Keratinocyte (primary cell): ENCODE measurements around the gene UHMK1. TPM values are rescaled to one million over a fixed set of nuclear protein-coding genes. Genes with fewer than 3 reads are reported as not detected.

Experiments
- DNase-seq: peaks from one replicate; pipeline ENCODE4 v3.0.0-alpha.2; 2011; ENCODE audit warnings: low read depth, missing footprints, low spot score
- FAIRE-seq: peaks from 2 replicates; lab custom pipeline; 2011; peaks lifted over from hg19 to GRCh38; lab: Jason Lieb, UNC
- H2AFZ ChIP-seq: 2 replicates; pipeline ENCODE4 v1.6.0; 2012; ENCODE audit warnings: low read length, control low read depth, inconsistent platforms; ENCODE audit not compliant: control insufficient read depth
- H3K27ac ChIP-seq: 2 replicates; pipeline ENCODE4 v1.5.1; 2011; ENCODE audit warnings: low read length; ENCODE audit not compliant: control insufficient read depth, insufficient read depth
- H3K27me3 ChIP-seq: 3 replicates; pipeline ENCODE4 v1.6.0; 2011; ENCODE audit warnings: low read length; ENCODE audit not compliant: control insufficient read depth, insufficient read depth; ENCODE audit errors: extremely low read depth
- H3K36me3 ChIP-seq, 2 experiments: 2 replicates in 1 of 2; 3 replicates in 1 of 2; pipeline ENCODE4 v1.5.1; 2011; ENCODE audit warnings: low read length in 2 of 2, mild to moderate bottlenecking in 1 of 2; ENCODE audit not compliant: control insufficient read depth in 2 of 2, insufficient read depth in 2 of 2; ENCODE audit errors: extremely low read depth in 1 of 2
- H3K4me1 ChIP-seq: 3 replicates; pipeline ENCODE4 v1.5.1; 2011; ENCODE audit warnings: low read length; ENCODE audit not compliant: control insufficient read depth, insufficient read depth; ENCODE audit errors: extremely low read depth
- H3K4me2 ChIP-seq: 3 replicates; pipeline ENCODE4 v1.6.0; 2011; ENCODE audit warnings: low read depth, low read length; ENCODE audit not compliant: control insufficient read depth, insufficient read depth; ENCODE audit errors: extremely low read depth
- H3K4me3 ChIP-seq, 3 experiments: fragments of 200-600 bp in 1 of 3; sonication (generic) in 1 of 3; 2 replicates in 2 of 3; 3 replicates in 1 of 3; pipeline ENCODE4 v1.5.1; 2011 to 2016; ENCODE audit warnings: low read length in 3 of 3, mild to moderate bottlenecking in 3 of 3, control low read depth in 2 of 3, inconsistent platforms in 1 of 3, low read depth in 1 of 3, mixed read lengths in 1 of 3, mixed run types in 1 of 3, moderate library complexity in 1 of 3; ENCODE audit not compliant: control insufficient read depth in 2 of 3, insufficient read depth in 2 of 3; ENCODE audit errors: extremely low read depth in 1 of 3
- H3K79me2 ChIP-seq: 2 replicates; pipeline ENCODE4 v1.6.0; 2012; ENCODE audit warnings: low read length; ENCODE audit not compliant: control insufficient read depth, insufficient read depth
- H3K9ac ChIP-seq: 3 replicates; pipeline ENCODE4 v1.6.0; 2011; ENCODE audit warnings: low read length; ENCODE audit not compliant: control insufficient read depth, insufficient read depth; ENCODE audit errors: extremely low read depth
- H3K9me1 ChIP-seq: 3 replicates; pipeline ENCODE4 v1.6.0; 2011; ENCODE audit warnings: low read length; ENCODE audit not compliant: control insufficient read depth, insufficient read depth; ENCODE audit errors: extremely low read depth
- H3K9me3 ChIP-seq: 2 replicates; pipeline ENCODE4 v1.5.1; 2012; ENCODE audit warnings: low read depth, low read length; ENCODE audit not compliant: control insufficient read depth
- H4K20me1 ChIP-seq: 3 replicates; pipeline ENCODE4 v1.6.0; 2011; ENCODE audit warnings: low read length; ENCODE audit not compliant: control insufficient read depth, insufficient read depth; ENCODE audit errors: extremely low read depth
- CTCF ChIP-seq, 3 experiments: IDR thresholded peaks in 1 of 3; conservative IDR thresholded peaks in 1 of 3; optimal IDR thresholded peaks in 1 of 3; 2 replicates in 2 of 3; 3 replicates in 1 of 3; pipeline versions ENCODE3 to v1.5.1; 2011; ENCODE audit warnings: low read length in 3 of 3, mild to moderate bottlenecking in 3 of 3, moderate library complexity in 2 of 3, control low read depth in 1 of 3, inconsistent platforms in 1 of 3; ENCODE audit not compliant: insufficient read depth in 2 of 3; ENCODE audit errors: extremely low read depth in 1 of 3
- EZH2 ChIP-seq: IDR thresholded peaks from one replicate; pipeline ENCODE4 v1.6.1; 2012; ENCODE audit warnings: inconsistent platforms, mild to moderate bottlenecking, low read length, moderate library complexity
- dilution Hi-C: fragments of 300-500 bp; cut with MboI; formaldehyde crosslinking; loops from one replicate; pipeline ENCODE4 v1.7.0; 2020; ENCODE audit warnings: low sequenced_read_pairs; ENCODE audit not compliant: extremely low pct_ligation_motif_present
- polyA plus RNA-seq, 5 experiments: library from polyadenylated mRNA; depleted of rRNA in 3 of 5; stranded (reverse) in 3 of 5; stranded (forward) in 1 of 5; unstranded in 1 of 5; fragments of >200 nt; gene quantifications; 1 replicate in 1 of 5; 2 replicates in 3 of 5; 3 replicates in 1 of 5; pipeline versions ENCODE4 v1.2.1 to v1.2.3, GENCODE V29; 2011 to 2012; ENCODE audit warnings: missing spikeins in 2 of 5, low read depth in 1 of 5, low replicate concordance in 1 of 5

The UHMK1 gene
- polyA plus RNA-seq, 1 donor (not counting 4 experiments of a cell fraction or from before 2014, with no cell fraction given) = 45.1 TPM

DNA sequence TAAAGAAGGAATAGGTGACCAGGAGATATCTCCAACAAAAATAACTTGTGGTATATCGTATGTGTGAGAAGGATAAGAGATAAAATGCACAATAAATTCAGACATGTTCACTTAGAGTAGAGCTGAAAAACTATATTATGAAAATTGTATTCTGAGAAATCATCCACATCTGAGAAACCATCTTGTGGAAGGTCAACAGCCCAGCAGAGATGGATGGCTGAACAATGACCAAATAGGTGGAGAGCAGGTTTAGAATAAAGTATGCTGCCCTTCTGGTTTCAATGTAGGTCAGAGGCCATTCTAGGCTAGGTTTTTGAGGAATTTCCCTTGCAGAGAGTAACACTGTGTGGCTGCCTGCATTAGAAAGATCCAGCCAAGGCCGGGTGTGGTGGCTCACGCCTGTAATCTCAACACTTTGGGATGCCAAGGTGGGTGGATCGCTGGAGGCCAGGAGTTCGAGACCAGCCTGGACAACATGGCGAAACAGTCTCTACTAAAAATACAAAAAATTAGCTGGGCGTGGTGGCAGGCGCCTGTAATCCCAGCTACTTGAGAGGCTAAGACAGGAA, 55.1 kb downstream of the UHMK1 start:
- Histone ChIP-seq H3K9me1 (no peaks in the 10 kb centered on the region), H3K79me2 (no peaks in the 10 kb centered on the region), H4K20me1 (no peaks in the 10 kb centered on the region), H3K27me3 (no peaks in the 10 kb centered on the region), H3K36me3 (no peaks in the 10 kb centered on the region), H3K27ac (no peak overlapping the region), H3K4me1 (peaks cover 18% of the 10 kb centered on the region), H3K9me3 (no peaks in the 10 kb centered on the region), H3K4me3 (no peak overlapping the region), H2AFZ (no peak overlapping the region), H3K4me2 (no peak overlapping the region), H3K9ac (no peak overlapping the region)
- TF ChIP-seq EZH2 = no peak
- no peak for FAIRE-seq
- DNase-seq = no peak
- dilution Hi-C loops = no loop called here

GRCh38 chr1:162554258-162554657, 56.6 kb downstream of the UHMK1 start:
- FAIRE-seq = no peak
- no peak for TF ChIP-seq CTCF (optimal IDR thresholded peaks at IDR 0.05 in 1 of 3, IDR thresholded peaks at IDR 0.05 in 1 of 3, conservative IDR thresholded peaks at IDR 0.05 in 1 of 3; ENCODE audit: extremely low read depth in 1 of 3, insufficient read depth in 2 of 3, low read length in 3 of 3)
- TF ChIP-seq EZH2 = no peak
- DNase-seq = no peak
- peaks cover 6% of the 10 kb centered on the region for H3K4me1 ChIP-seq
- no peak overlapping the region for H3K4me2 ChIP-seq
- no peaks in the 10 kb centered on the region for H4K20me1 ChIP-seq
- no peaks in the 10 kb centered on the region for H3K79me2 ChIP-seq
- no peaks in the 10 kb centered on the region for H3K27me3 ChIP-seq
- dilution Hi-C loops = no loop called here
- H3K9me1 ChIP-seq = no peaks in the 10 kb centered on the region
- H3K36me3 ChIP-seq = no peaks in the 10 kb centered on the region
- H3K9ac ChIP-seq = no peak overlapping the region
- H3K9me3 ChIP-seq = no peaks in the 10 kb centered on the region
- no peak overlapping the region for H2AFZ ChIP-seq
- H3K4me3 ChIP-seq = no peak overlapping the region
- no peak overlapping the region for H3K27ac ChIP-seq

DNA sequence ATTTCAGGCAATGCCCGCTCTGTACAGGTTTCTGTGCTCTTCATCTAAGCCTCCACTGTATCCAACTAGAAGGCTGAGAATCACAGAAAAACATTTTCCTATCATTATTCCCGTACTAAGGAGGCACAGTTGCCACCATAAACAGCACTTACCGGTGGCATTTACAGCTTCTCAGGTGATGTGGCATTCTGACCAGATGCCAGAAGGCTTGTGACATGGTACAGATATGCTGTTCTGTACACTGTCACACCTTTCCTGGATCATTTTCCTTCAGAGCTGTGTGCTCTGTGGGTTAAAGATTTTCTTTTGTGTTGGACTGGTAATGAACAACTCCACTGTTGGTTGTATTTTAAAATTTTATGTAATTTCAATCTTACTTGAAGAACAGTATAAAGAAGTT, 59.9 kb downstream of the UHMK1 start:
- DNase-seq = no peak
- H3K79me2 ChIP-seq = peaks cover 10% of the 10 kb centered on the region
- H3K9ac ChIP-seq = no peak overlapping the region
- dilution Hi-C loops = no loop called here
- H3K9me1 ChIP-seq = no peaks in the 10 kb centered on the region
- FAIRE-seq = no peak
- no peak overlapping the region for H3K4me2 ChIP-seq
- H3K27ac ChIP-seq = no peak overlapping the region
- TF ChIP-seq EZH2 (no peak), CTCF (optimal IDR thresholded peaks at IDR 0.05 in 1 of 3, IDR thresholded peaks at IDR 0.05 in 1 of 3, conservative IDR thresholded peaks at IDR 0.05 in 1 of 3; ENCODE audit: extremely low read depth in 1 of 3, insufficient read depth in 2 of 3, low read length in 3 of 3) (no peak)
- H3K36me3 ChIP-seq = no peaks in the 10 kb centered on the region
- no peaks in the 10 kb centered on the region for H4K20me1 ChIP-seq
- H3K4me1 ChIP-seq = peaks cover 12% of the 10 kb centered on the region
- H3K27me3 ChIP-seq = no peaks in the 10 kb centered on the region
- H2AFZ ChIP-seq = no peak overlapping the region
- no peaks in the 10 kb centered on the region for H3K9me3 ChIP-seq
- no peak overlapping the region for H3K4me3 ChIP-seq
